SK-N-SH (cell line): ENCODE measurements around the gene LIN9. TPM values are rescaled to one million over a fixed set of nuclear protein-coding genes. Genes with fewer than 3 reads are reported as not detected.
A peak's percentile ranks its signal among the peaks of the same experiment; 100 is the strongest.

Experiments
- CTCF ChIA-PET: fragments of 300-600, 350-600 bp; formaldehyde crosslinking; extraction: SDS; loops from one replicate; lab custom pipeline; 2021; lab: Yijun Ruan, JAX
- POLR2A ChIA-PET: fragments of 350-600 bp; sonication (Branson Sonifier 250); formaldehyde crosslinking; extraction: SDS; loops from one replicate; lab custom pipeline; 2020; ENCODE audit warnings: antibody characterized with exemption, inconsistent platforms; lab: Yijun Ruan, JAX
- DNase-seq: peaks from one replicate; pipeline ENCODE4 v3.0.0; 2012
- H2AFZ ChIP-seq: fragments of 200-600 bp; sonication (generic); 2 replicates; pipeline ENCODE4 v1.8.1; 2016; ENCODE audit warnings: antibody characterized with exemption, mild to moderate bottlenecking, low read depth
- H3F3A ChIP-seq: fragments of 200-600 bp; sonication (generic); replicated peaks from 2 replicates; pipeline ENCODE3; 2016; ENCODE audit warnings: antibody characterized with exemption, mild to moderate bottlenecking; ENCODE audit not compliant: insufficient read depth
- H3K27ac ChIP-seq, 2 experiments: fragments of 200-500 bp in 1 of 2; fragments of 200-600 bp in 1 of 2; sonication (Bioruptor generic) in 1 of 2; sonication (generic), shearing (Covaris generic) in 1 of 2; 2 replicates each; pipeline versions ENCODE4 v1.5.1 to v1.6.1; 2014 to 2016; ENCODE audit warnings: low read depth in 2 of 2, inconsistent platforms in 1 of 2, low read length in 1 of 2, mild to moderate bottlenecking in 1 of 2, mixed read lengths in 1 of 2
- H3K27me3 ChIP-seq: fragments of 200-600 bp; sonication (generic), shearing (Covaris generic); 2 replicates; pipeline ENCODE4 v1.6.1; 2016; ENCODE audit warnings: mixed run types; ENCODE audit not compliant: insufficient read depth
- H3K36me3 ChIP-seq, 2 experiments: fragments of 200-500 bp in 1 of 2; fragments of 200-600 bp in 1 of 2; sonication (Bioruptor generic) in 1 of 2; sonication (generic) in 1 of 2; replicated peaks in 1 of 2; 2 replicates each; pipeline versions ENCODE3 to v1.5.1; 2014 to 2016; ENCODE audit warnings: low read length in 1 of 2, mild to moderate bottlenecking in 1 of 2; ENCODE audit not compliant: insufficient read depth in 2 of 2, control insufficient read depth in 1 of 2
- H3K4me1 ChIP-seq, 2 experiments: fragments of 200-500 bp in 1 of 2; fragments of 200-600 bp in 1 of 2; sonication (Bioruptor generic) in 1 of 2; sonication (generic), shearing (Covaris generic) in 1 of 2; 2 replicates each; pipeline versions ENCODE4 v1.5.1 to v1.6.1; 2014 to 2016; ENCODE audit warnings: low read depth in 1 of 2, low read length in 1 of 2, mixed run types in 1 of 2; ENCODE audit not compliant: insufficient read depth in 2 of 2, control insufficient read depth in 1 of 2
- H3K4me2 ChIP-seq: fragments of 200-600 bp; sonication (generic), shearing (Covaris generic); 2 replicates; pipeline ENCODE4 v1.6.1; 2017; ENCODE audit warnings: mixed run types
- H3K4me3 ChIP-seq, 2 experiments: fragments of 200-500 bp in 1 of 2; fragments of 200-600 bp in 1 of 2; sonication (Bioruptor generic) in 1 of 2; sonication (generic), shearing (Covaris generic) in 1 of 2; 2 replicates each; pipeline versions ENCODE4 v1.5.1 to v1.8.1; 2014 to 2016; ENCODE audit warnings: low read depth in 2 of 2, inconsistent platforms in 1 of 2, low read length in 1 of 2, mild to moderate bottlenecking in 1 of 2, mixed read lengths in 1 of 2, moderate library complexity in 1 of 2
- H3K79me2 ChIP-seq: fragments of 200-600 bp; sonication (generic); 2 replicates; pipeline ENCODE4 v1.8.1; 2017; ENCODE audit warnings: mild to moderate bottlenecking; ENCODE audit not compliant: insufficient read depth
- H3K9ac ChIP-seq: fragments of 200-600 bp; sonication (generic); 2 replicates; pipeline ENCODE4 v1.6.1; 2017; ENCODE audit warnings: mixed run types
- H3K9me2 ChIP-seq: fragments of 200-600 bp; sonication (generic); 2 replicates; pipeline ENCODE4 v1.6.1; 2017; ENCODE audit warnings: mixed run types
- H3K9me3 ChIP-seq: fragments of 200-600 bp; sonication (generic); 2 replicates; pipeline ENCODE4 v1.6.1; 2017; ENCODE audit warnings: mixed run types, mild to moderate bottlenecking, moderate library complexity
- H4K20me1 ChIP-seq: fragments of 200-600 bp; sonication (generic); 2 replicates; pipeline ENCODE4 v1.6.1; 2017; ENCODE audit warnings: mild to moderate bottlenecking, mixed run types; ENCODE audit not compliant: insufficient read depth
- CHD2 ChIP-seq: fragments of 150-350 bp; IDR thresholded peaks from 2 replicates; pipeline ENCODE4 v1.6.1; 2018; ENCODE audit warnings: low read length; ENCODE audit not compliant: partially characterized antibody
- ELF1 ChIP-seq: IDR thresholded peaks from 2 replicates; pipeline ENCODE4 v1.4.0; 2012
- EP300 ChIP-seq, 2 experiments: IDR thresholded peaks; 2 replicates each; pipeline versions ENCODE4 v1.4.0 to v1.6.1; 2012; ENCODE audit warnings: borderline replicate concordance in 1 of 2, low read depth in 1 of 2, low read length in 1 of 2
- FOXJ3 ChIP-seq: sonication (generic); formaldehyde crosslinking; IDR thresholded peaks from 2 replicates; pipeline ENCODE4 v1.5.1; 2020; ENCODE audit warnings: mild to moderate bottlenecking, missing genetic modification reagents
- GATA2 ChIP-seq: sonication (generic); formaldehyde crosslinking; IDR thresholded peaks from 2 replicates; pipeline ENCODE4 v1.5.0; 2020; ENCODE audit warnings: mild to moderate bottlenecking, missing genetic modification reagents
- POLR2AphosphoS5 ChIP-seq: IDR thresholded peaks from 2 replicates; pipeline ENCODE4 v1.6.1; 2012; ENCODE audit warnings: low read depth, low read length
- RAD21 ChIP-seq: IDR thresholded peaks from 2 replicates; pipeline ENCODE4 v1.6.1; 2012; ENCODE audit warnings: mild to moderate bottlenecking, low read length
- RFX5 ChIP-seq: IDR thresholded peaks from 2 replicates; pipeline ENCODE4 v1.6.1; 2012; ENCODE audit warnings: mild to moderate bottlenecking, improper control_type of control experiment, low read length
- WGBS: methylation state at CpG from one replicate; pipeline ENCODE4 v1.1.6; 2017; ENCODE audit warnings: low lambda C conversion rate; 5-methylcytosine and 5-hydroxymethylcytosine counted together
- polyA plus RNA-seq, 3 experiments: library from polyadenylated mRNA; depleted of rRNA; stranded (reverse); fragments of >200 nt; gene quantifications; 2 replicates each; pipeline ENCODE4 v1.2.3, GENCODE V29; 2012
- TF ChIP-seq, protein P1 (sequence below): fragments of 150-350 bp; IDR thresholded peaks from 2 replicates; pipeline ENCODE4 v1.6.1; 2017; ENCODE audit warnings: antibody characterized with exemption, low read length, low read depth, borderline replicate concordance
- TF ChIP-seq, protein P2 (sequence below): IDR thresholded peaks from 2 replicates; pipeline ENCODE4 v1.4.0; 2012; ENCODE audit warnings: low read depth, borderline replicate concordance
- TF ChIP-seq, protein P3 (sequence below): fragments of 200-600 bp; sonication (generic); IDR thresholded peaks from 2 replicates; pipeline ENCODE4 v1.6.1; 2017; ENCODE audit warnings: antibody characterized with exemption, mild to moderate bottlenecking, moderate library complexity

The LIN9 gene
- polyA plus RNA-seq, 1 of the 3 experiments (the other 2 are of a cell fraction) = 1.7 TPM

DNA sequence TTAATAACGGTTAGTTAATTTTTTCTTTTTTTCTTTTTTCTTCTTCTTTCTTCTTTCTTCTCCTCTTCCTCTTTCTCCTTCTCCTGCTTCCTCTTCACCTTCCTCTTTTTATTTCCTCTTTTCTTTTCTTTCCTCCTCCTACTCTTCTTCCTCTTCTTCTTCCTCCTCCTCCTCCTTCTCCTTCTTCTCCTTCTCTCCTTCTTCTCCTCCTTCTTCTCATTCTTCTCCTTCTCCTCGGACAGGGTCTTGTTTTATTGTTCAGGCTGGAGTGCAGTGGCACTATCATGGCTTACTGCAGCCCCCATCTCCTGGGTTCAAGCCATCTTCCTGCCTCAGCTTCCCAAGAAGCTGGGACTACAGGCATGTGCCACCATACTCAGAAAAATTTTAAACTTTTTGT lies 109.0 kb downstream of the LIN9 start:
- POLR2A ChIA-PET = no interaction called here
- no peaks in the 10 kb centered on the region; the same call in 1 of the 2 replicates for H3K27me3 ChIP-seq
- H3K79me2 ChIP-seq = no peaks in the 10 kb centered on the region
- H2AFZ ChIP-seq = no peak overlapping the region
- H3K27ac ChIP-seq = no peak overlapping the region
- no peak overlapping the region for H3K4me2 ChIP-seq
- WGBS = 59% methylated on average over 2 of the region's 2 CpGs
- H3F3A ChIP-seq = peaks cover 2% of the 10 kb centered on the region
- no peak overlapping the region for H3K4me3 ChIP-seq
- H4K20me1 ChIP-seq = no peaks in the 10 kb centered on the region
- peaks cover 0 to 4% of the 10 kb centered on the region in 2 experiments; a peak in 1 of 4 replicates for H3K4me1 ChIP-seq
- no peak for DNase-seq
- H3K9me2 ChIP-seq = no peaks in the 10 kb centered on the region
- CTCF ChIA-PET = interaction anchor here (1.0 to 7.7 kb wide), 2 partner anchors 14 to 76 kb away, joined by 3 to 126 read pairs; no protein-coding TSS in a partner anchor
- no peaks in the 10 kb centered on the region for H3K9me3 ChIP-seq
- TF ChIP-seq RFX5 = no peak
- TF ChIP-seq ELF1 = no peak
- TF ChIP-seq FOXJ3 (CRISPR knock-in tag) = no peak
- TF ChIP-seq, protein P1, sequence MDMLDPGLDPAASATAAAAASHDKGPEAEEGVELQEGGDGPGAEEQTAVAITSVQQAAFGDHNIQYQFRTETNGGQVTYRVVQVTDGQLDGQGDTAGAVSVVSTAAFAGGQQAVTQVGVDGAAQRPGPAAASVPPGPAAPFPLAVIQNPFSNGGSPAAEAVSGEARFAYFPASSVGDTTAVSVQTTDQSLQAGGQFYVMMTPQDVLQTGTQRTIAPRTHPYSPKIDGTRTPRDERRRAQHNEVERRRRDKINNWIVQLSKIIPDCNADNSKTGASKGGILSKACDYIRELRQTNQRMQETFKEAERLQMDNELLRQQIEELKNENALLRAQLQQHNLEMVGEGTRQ = no peak
- no peak for TF ChIP-seq EP300 (IDR thresholded peaks at IDR 0.05; ENCODE audit: borderline replicate concordance in 1 of 2, low read depth in 1 of 2, low read length in 1 of 2)
- no peak for TF ChIP-seq RAD21
- TF ChIP-seq, protein P2, sequence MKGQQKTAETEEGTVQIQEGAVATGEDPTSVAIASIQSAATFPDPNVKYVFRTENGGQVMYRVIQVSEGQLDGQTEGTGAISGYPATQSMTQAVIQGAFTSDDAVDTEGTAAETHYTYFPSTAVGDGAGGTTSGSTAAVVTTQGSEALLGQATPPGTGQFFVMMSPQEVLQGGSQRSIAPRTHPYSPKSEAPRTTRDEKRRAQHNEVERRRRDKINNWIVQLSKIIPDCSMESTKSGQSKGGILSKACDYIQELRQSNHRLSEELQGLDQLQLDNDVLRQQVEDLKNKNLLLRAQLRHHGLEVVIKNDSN = no peak
- H3K9ac ChIP-seq = no peak overlapping the region
- no peaks in the 10 kb centered on the region for H3K36me3 ChIP-seq

DNA sequence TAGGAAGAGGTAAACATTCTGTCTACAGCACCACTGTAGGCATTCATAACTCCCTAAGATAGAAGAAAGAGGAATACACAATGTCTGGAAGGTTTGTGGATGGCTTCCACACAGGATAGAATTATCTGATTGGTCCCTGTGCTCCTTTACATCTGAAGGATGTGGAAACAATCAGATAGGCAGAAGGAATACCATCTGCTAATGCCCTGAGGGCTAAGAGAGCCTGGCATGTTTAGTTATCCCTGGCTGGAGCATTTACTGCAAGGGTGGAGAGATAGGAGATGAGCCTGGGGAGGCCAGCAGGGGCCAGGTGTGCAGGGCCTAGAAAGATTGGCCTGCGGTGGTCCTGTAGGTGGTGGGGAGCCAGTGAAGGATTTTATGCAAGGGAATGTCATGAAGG lies 113.8 kb downstream of the LIN9 start:
- DNase-seq = peak; percentile 42
- Histone ChIP-seq H3K4me2 (no peak overlapping the region), H3K9me2 (no peaks in the 10 kb centered on the region), H3K4me3 (no peak overlapping the region), H3K4me1 (peaks cover 0 to 4% of the 10 kb centered on the region in 2 experiments; a peak in 1 of 4 replicates), H4K20me1 (no peaks in the 10 kb centered on the region), H2AFZ (no peak overlapping the region), H3F3A (no peaks in the 10 kb centered on the region), H3K27ac (no peak overlapping the region), H3K27me3 (no peaks in the 10 kb centered on the region; the same call in 1 of the 2 replicates), H3K9ac (no peak overlapping the region), H3K9me3 (no peaks in the 10 kb centered on the region), H3K79me2 (no peaks in the 10 kb centered on the region), H3K36me3 (no peaks in the 10 kb centered on the region)
- WGBS = 71% methylated on average over 1 of the region's 1 CpG
- CTCF ChIA-PET = interaction anchor here (0.6 to 2.2 kb wide), 4 partner anchors 11 to 535 kb away, joined by 3 to 20 read pairs (median 4); no protein-coding TSS in a partner anchor
- TF ChIP-seq CHD2 (no peak), POLR2AphosphoS5 (no peak), GATA2 (CRISPR knock-in tag) (peak; percentile 46; the same call in 1 of the 2 replicates)
- TF ChIP-seq, protein P3, sequence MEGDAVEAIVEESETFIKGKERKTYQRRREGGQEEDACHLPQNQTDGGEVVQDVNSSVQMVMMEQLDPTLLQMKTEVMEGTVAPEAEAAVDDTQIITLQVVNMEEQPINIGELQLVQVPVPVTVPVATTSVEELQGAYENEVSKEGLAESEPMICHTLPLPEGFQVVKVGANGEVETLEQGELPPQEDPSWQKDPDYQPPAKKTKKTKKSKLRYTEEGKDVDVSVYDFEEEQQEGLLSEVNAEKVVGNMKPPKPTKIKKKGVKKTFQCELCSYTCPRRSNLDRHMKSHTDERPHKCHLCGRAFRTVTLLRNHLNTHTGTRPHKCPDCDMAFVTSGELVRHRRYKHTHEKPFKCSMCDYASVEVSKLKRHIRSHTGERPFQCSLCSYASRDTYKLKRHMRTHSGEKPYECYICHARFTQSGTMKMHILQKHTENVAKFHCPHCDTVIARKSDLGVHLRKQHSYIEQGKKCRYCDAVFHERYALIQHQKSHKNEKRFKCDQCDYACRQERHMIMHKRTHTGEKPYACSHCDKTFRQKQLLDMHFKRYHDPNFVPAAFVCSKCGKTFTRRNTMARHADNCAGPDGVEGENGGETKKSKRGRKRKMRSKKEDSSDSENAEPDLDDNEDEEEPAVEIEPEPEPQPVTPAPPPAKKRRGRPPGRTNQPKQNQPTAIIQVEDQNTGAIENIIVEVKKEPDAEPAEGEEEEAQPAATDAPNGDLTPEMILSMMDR = no peak
- POLR2A ChIA-PET = interaction anchor here (1.0 kb wide), 1 partner anchor 114 kb away, joined by 3 read pairs; the partner anchor contains the start of gene LIN9
